OCI-M1 (cell line): ENCODE measurements around the gene ZNF644.
A peak's percentile ranks its signal among the peaks of the same experiment; 100 is the strongest.
"Not testable (repeated sequence)": the region's sequence is repeated elsewhere in the genome, so short reads cannot be mapped to it uniquely, and the experiment has no call there.

Experiments
- DNase-seq: peaks from one replicate; lab custom pipeline; 2025; lab: John Stamatoyannopoulos, UW

The ZNF644 gene

DNA sequence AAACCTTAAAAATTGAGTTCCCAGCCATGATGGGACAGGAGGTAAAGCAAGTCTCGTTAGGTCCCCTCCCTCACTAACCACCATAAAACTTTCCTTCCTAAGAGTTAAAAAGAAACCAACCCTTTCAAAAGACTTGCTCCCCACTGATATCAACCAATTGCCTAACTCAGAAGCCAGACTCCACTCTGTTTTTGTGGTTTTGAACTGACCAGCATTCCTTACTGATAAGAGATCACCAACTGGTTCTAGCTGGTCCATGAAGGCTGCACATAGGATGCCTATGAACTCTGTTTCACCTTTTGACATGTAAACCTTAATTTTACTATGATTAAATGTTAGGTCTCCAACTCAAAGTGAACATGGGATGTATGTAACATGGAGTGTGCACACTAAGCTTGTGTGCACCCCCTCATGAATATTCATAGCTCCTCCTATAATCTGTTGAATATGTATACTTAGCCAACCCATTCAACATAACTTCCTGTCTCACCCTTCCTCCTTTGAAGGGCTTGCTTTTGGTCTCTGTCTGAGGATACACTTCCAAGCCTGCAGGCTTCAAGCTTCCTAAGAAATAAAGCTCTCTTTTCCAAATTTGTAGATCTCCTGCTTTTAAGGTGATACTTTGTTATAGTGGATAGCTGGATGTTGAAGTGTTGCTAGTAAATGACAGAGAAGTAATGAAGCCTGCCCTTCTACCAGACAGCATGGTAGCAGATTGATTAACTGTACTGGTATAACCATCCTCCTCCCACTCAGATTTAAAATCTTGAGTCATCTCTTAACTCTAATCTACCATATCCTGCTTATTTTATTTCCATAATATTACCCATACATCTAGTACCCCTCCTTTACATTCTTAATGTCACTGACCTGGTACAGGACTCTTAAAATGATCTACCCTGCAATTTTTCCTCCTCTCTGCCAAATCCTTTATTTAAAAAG lies 95.6 kb downstream of the ZNF644 start:
- peak; percentile 93 for DNase-seq

- DNase-seq = no peak
Observed at GRCh38 chr1:90924982-90925381, 96.9 kb downstream of the ZNF644 start.

- DNase-seq = no peak
Observed at GRCh38 chr1:90922996-90923395, 98.8 kb downstream of the ZNF644 start.

- no peak for DNase-seq
Observed at GRCh38 chr1:90922202-90922601, 99.6 kb downstream of the ZNF644 start.

GRCh38 chr1:90919900-90920299 lies 101.9 kb downstream of the ZNF644 start:
- no peak for DNase-seq

DNA sequence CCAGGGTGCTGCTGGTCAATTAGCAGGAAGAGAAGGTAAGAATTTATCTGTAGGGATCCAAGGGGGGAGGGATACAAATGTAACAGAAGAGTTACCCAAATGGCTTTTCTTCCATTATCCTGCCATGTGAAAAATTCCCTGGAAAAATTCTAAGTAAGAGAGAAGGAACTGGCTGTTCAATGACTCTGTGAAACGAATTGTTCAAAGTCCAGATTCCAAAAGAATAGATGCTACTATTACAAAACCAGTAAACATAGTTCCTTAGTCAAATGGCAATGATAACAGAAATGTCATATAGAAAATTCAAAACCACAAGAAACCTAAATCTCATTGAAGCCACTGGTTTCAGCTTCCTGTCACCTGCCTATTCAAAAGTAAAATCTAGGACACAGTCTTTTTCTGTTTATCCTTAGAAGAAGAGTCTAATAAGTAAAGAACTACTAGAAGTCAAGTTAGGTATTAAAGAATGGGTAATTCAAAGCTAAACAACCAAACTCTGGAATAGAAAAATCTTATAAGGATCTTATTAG lies 102.6 kb downstream of the ZNF644 start:
- DNase-seq = no peak

DNA sequence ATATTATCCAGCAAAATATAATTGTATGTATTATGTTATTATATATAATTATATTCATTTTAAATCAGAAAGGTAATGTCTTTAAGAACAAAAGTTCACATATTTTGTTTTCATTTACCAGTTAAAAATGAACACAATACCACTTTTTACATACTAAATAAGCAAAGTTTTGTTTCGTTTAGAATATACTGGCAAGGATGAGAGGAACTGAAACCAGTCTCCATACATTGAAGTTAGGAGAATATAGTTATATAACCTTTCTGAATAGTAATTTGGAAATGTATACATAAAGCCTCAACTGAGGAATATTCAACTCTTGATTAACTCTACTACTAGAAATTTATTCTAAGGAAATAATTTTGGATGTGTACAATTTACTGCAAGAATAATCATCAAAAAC lies 110.5 kb downstream of the ZNF644 start:
- DNase-seq = no peak

DNA sequence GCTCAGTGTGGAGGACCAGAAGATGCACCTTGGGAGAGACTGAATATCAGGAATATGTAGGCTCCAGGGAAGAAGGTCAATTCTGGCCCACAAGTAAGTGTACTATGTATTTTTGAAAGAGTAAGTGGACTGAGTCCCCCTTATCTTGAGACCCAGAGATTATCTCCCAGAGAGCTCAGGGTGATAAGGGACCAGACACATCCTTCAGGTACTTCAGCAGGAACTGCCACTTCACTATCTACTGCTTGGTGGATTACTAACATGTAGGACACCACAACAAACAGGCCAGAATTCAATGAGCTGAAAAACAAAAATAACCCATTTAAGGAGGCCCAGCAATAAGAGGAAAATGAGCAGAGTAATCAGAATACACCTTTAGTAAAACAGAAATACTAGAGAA lies 119.2 kb downstream of the ZNF644 start:
- no peak for DNase-seq

DNA sequence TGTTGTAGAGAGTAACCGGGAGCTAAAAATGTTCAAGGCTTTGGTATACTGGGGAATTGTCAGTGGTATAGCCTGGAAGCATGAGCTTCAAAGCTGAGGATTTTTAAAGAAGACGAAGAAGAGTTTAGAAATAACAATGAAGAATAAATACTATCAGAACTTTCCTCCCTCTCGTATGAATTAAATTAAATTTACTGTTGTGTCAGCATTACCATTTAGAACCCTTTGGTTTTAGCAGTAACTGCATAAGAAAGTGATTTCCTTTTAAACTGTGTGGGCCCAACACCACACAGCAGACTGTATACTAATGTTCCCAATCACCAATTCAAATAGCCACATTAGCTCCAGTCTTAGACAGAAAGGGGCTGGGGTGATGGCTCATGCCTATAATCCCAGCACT lies 122.6 kb downstream of the ZNF644 start:
- no peak for DNase-seq

DNA sequence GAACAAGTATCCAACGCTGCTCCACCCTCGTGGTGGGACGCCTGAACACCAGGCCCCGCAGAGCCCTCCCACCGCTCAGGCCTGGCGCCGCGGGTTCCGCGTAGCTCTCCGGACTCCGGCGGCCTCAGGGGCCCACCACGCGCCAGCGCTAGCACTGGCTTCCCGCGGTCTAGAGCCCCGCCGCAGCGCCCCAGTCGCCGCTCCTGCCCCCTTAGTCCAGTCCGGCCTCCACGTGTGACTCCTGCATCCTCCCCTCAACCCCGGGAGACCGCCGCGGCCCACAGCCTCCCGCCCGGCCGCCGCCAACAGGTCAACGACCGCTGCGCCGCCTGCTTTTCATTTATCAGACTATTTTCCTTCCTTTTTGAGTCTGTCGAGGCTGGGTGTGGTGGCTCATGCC lies 128.2 kb downstream of the ZNF644 start:
- DNase-seq = not testable (repeated sequence)

GRCh38 chr1:90892884-90893283 lies 129.0 kb downstream of the ZNF644 start:
- DNase-seq = not testable (repeated sequence)

DNA sequence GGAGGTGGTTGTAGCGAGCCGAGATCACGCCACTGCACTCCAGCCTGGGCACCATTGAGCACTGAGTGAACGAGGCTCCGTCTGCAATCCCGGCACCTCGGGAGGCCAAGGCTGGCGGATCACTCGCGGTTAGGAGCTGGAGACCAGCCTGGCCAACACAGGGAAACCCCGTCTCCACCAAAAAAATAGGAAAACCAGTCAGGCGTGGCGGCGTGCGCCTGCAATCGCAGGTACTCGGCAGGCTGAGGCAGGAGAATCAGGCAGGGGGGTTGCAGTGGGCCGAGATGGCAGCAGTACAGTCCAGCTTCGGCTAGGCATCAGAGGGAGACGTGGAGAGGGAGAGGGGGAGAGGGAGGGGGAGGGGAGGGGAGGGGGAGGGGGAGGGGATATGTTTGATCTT lies 129.6 kb downstream of the ZNF644 start:
- DNase-seq = not testable (repeated sequence)

GRCh38 chr1:90891756-90892155 lies 130.1 kb downstream of the ZNF644 start:
- DNase-seq = not testable (repeated sequence)

DNA sequence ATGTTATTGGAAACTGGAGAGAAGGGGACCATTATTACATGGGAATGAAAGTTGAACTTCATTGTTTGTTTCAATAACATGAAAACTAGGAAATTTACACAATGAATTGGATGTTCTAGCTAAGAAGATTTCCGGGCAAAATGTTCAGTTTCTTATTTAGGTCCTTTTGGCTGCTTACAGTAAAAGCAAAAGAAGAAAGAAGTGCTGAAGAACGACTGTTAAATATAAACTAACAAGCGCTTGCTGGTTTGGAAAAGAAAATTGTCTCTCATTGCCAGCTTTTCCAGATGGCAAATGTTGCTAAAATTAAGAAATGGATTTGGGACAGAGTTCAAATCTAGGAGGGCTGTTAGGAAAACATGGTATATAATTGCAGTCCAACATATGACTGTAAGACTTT lies 139.6 kb downstream of the ZNF644 start:
- no peak for DNase-seq

DNA sequence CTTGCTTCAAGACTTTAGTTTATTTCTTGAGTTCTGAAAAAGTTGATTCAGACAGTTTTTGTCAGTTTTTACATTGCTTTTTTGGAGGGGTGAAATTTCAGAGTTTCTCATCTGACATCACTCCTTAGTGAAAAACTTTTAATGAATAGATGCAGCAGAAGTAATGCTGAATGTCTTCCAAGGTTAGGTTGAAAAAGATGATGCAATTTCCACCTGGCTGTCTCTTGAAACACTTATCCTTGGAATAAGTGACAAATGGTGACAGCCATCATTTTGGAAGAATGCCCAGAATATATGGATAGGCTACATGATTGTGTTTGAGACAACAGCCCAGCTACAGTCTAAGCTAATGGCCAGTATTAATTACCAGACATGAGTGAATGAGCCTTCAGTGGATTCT lies 140.8 kb downstream of the ZNF644 start:
- DNase-seq = no peak

DNA sequence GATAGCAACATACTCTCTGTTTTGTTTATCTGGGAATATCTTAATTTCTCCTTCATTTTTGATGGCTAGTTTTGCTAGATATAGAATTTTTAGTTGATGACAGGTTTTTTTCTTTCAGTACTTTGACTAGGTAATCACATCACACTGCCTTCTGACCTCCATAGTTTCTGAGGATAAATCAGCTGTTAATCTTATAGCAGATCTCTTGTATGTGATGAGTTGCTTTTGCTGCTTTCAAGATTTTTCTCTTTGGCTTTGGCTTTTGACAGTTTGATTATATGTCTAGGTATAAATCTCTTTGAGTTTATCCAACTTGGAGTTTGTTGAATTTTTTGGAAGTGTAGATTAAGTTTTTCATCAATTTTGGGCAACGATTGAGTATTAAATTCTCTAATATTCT lies 142.6 kb downstream of the ZNF644 start:
- peak; percentile 57 for DNase-seq

DNA sequence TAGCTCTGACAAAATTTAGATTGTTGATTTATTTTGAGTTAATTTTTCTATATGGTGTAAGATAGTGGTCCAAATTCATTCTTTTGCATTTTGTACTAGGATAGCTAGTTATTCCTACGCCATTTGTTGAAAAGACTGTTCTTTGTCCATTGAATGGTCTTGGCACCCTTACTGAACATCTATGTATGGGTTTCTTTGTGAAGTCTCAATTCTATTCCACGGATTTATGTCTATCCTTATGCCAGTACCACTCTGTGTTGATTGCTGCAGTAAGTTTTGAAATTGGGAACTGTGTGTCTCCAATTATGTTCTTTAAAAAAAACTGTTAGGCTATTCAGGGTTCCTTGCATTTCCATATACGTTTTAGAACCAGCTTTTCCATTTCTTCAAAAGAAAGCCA lies 145.7 kb downstream of the ZNF644 start:
- no peak for DNase-seq
